ENCODE results near the gene TNFRSF25.

The TNFRSF25 gene

DNA sequence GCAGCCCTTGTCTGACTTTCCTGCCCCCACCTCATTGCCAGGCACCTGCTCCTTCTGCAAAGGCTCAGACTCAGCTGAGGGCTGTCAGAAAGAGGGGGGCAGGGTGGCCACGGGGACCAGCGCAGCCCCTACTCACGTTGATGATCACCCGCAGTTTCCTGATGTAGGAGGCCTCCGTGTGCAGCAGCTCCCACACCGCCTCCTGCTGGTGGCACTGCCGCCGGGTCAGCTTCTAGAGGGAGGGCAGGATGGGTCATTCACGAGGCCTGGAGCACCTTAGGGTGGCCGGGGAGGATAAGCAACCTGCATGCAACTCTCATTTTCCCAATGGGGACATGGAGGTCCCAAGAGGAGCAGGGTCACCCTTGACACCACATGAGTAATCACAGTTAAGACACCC, 6.4 kb upstream of the TNFRSF25 start:
- TF ChIP-seq, protein P1, sequence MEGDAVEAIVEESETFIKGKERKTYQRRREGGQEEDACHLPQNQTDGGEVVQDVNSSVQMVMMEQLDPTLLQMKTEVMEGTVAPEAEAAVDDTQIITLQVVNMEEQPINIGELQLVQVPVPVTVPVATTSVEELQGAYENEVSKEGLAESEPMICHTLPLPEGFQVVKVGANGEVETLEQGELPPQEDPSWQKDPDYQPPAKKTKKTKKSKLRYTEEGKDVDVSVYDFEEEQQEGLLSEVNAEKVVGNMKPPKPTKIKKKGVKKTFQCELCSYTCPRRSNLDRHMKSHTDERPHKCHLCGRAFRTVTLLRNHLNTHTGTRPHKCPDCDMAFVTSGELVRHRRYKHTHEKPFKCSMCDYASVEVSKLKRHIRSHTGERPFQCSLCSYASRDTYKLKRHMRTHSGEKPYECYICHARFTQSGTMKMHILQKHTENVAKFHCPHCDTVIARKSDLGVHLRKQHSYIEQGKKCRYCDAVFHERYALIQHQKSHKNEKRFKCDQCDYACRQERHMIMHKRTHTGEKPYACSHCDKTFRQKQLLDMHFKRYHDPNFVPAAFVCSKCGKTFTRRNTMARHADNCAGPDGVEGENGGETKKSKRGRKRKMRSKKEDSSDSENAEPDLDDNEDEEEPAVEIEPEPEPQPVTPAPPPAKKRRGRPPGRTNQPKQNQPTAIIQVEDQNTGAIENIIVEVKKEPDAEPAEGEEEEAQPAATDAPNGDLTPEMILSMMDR (IDR thresholded peaks at IDR 0.05; ENCODE audit: low read depth, low read length): peak; percentile 16
- no peak for DNase-seq (ENCODE audit: extremely low read depth, low read depth)

- no peak for DNase-seq (ENCODE audit: extremely low read depth, low read depth)
- TF ChIP-seq, protein P1 (IDR thresholded peaks at IDR 0.05; ENCODE audit: low read depth, low read length): no peak
These were observed 6.0 kb upstream of the TNFRSF25 start for GRCh38 chr1:6471970-6472368.

DNA sequence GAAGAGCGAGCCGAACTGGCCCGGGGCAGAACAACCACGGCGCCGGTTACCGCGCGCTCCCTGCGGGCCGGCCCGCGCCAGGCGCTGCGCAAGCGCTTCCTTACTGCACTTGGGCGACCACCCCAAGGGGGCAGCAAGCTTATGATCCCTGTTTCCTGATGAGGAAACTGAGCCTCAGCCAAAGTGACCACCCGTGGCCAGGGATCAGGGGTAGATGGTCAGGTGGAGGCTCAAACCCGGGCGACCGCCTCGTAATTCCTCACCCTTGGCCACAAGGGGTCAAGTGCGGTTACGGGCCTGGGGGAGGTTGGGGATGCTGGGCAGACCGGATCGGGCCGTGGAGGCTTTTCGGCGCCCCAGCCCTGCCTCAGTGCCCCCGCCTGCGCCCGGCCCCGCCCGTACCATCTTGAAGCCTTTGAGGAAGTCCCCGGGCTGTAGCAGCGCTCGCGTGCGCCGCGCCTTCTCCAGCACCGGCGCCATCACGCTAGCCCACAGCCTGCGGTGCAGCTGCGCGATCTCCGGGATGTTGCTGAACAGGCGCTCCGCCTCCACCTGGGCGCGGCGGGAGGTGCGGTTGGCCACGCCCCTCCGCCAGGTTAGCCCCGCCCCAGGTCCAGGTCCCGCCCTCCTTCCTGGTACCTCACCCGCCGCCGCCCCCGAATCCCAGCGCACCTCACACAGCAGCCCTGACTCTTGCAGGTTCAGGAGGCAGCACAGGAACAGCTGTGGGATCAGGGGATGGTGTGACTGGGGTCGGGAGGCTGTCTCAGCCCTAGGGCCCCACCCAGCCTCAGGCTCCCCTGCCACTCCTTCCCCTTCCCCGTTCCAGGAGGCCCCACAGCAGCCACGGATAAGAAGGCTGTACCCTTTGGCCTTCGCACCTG, 5.4 kb upstream of the TNFRSF25 start:
- TF ChIP-seq, protein P1 (IDR thresholded peaks at IDR 0.05; ENCODE audit: low read depth, low read length): no peak
- DNase-seq (ENCODE audit: extremely low read depth, low read depth): no peak

GRCh38 chr1:6470132-6471085, 4.4 kb upstream of the TNFRSF25 start:
- no peak for DNase-seq (ENCODE audit: extremely low read depth, low read depth)
- TF ChIP-seq, protein P1 (IDR thresholded peaks at IDR 0.05; ENCODE audit: low read depth, low read length): no peak

- TF ChIP-seq, protein P1 (IDR thresholded peaks at IDR 0.05; ENCODE audit: low read depth, low read length): no peak
These were observed 2.9 kb upstream of the TNFRSF25 start for GRCh38 chr1:6468729-6469461.

GRCh38 chr1:6467744-6468688, 2.0 kb upstream of the TNFRSF25 start:
- TF ChIP-seq, protein P1 (IDR thresholded peaks at IDR 0.05; ENCODE audit: low read depth, low read length): no peak
- no peak for DNase-seq (ENCODE audit: extremely low read depth, low read depth)

More at GRCh38 chr1:6468729-6469461, 2.9 kb upstream of the TNFRSF25 start:
- DNase-seq (ENCODE audit: extremely low read depth, low read depth): no peak
